ENCODE data around the gene HDAC9. TPM values are rescaled to one million over a fixed set of nuclear protein-coding genes. Genes with fewer than 3 reads are reported as not detected.

HDAC9 gene
- total and polyA plus RNA-seq, 2 of the 13 experiments (the other 11 are each of a cell fraction or from before 2014, with no cell fraction given): 0.05 to 0.07 TPM

DNA sequence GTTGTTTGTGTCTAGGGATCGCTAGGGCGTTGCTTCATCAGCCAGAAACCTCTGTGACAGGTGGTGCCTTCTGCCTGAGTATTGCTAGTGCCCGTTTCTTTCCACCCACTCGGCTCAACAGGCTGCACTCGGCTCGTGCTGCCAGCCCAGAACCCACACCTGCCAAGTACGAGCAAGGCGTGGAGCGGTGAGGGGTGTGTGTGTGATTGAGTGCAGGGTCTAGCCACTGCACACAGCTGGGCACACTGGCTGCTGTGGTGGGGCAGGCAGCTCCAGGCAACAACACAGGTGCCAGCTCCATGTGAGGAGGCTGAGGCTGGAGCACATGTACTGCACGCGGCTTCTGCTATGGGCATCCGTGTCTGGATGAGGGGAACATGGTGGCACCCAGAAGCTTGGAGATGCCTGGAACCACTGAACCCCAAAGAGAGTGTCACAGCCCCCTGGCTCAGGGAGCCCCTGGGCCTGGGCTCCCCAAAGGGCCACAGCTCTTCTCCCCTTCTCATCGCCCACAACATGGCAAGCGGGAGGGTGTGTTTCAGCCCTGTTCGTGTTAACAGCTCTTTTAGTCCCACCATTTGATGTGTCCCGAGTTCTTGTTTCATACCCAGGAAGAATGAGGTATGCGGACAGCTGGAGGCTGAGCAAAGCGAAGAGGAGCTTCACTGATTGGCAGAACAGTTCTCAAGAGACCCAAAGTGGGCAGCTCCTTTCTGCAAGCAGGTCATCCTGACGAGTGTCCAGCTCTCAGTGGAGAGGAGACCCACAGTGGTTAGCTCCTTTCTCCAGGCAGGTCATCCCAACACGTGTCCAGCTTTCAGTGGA, 78.1 kb downstream of the HDAC9 start (continued):
- TF ChIP-seq TBX3 (IDR thresholded peaks at IDR 0.05; ENCODE audit: borderline replicate concordance) (no peak), TCF7 (IDR thresholded peaks at IDR 0.05; ENCODE audit: low read depth) (no peak), JARID2 (CRISPR knock-in tag; IDR thresholded peaks at IDR 0.05; ENCODE audit: insufficient replicate concordance) (no peak), TCF7L2 (IDR thresholded peaks at IDR 0.05; ENCODE audit: low read depth, low read length) (no peak), RCOR2 (CRISPR knock-in tag; IDR thresholded peaks at IDR 0.05) (no peak), ZNF546 (CRISPR knock-in tag; conservative IDR thresholded peaks at IDR 0.05) (no peak)
- TF ChIP-seq, protein P1, sequence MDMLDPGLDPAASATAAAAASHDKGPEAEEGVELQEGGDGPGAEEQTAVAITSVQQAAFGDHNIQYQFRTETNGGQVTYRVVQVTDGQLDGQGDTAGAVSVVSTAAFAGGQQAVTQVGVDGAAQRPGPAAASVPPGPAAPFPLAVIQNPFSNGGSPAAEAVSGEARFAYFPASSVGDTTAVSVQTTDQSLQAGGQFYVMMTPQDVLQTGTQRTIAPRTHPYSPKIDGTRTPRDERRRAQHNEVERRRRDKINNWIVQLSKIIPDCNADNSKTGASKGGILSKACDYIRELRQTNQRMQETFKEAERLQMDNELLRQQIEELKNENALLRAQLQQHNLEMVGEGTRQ (IDR thresholded peaks at IDR 0.05; ENCODE audit: low read depth, low read length): no peak
- TF ChIP-seq, protein P1 (CRISPR knock-in tag; IDR thresholded peaks at IDR 0.05; ENCODE audit: borderline replicate concordance): no peak
- TF ChIP-seq, protein P2, sequence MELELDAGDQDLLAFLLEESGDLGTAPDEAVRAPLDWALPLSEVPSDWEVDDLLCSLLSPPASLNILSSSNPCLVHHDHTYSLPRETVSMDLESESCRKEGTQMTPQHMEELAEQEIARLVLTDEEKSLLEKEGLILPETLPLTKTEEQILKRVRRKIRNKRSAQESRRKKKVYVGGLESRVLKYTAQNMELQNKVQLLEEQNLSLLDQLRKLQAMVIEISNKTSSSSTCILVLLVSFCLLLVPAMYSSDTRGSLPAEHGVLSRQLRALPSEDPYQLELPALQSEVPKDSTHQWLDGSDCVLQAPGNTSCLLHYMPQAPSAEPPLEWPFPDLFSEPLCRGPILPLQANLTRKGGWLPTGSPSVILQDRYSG (CRISPR knock-in tag; IDR thresholded peaks at IDR 0.05): no peak

DNA sequence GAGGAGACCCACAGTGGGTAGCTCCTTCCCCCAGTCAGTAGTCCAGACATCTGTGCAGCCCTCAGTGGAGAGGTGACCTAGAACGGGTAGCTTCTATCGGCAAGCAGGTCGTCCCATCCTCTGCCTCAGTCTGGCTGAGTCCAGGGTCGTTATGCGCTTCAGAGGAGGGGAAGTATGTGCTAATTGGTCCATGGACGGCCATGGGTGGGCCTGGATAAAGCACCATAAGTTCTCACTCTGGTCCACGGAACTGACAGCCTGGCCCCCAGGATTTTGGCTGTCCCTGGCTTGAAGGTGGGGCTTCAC, 78.6 kb downstream of the HDAC9 start:
- in situ Hi-C loops (cut with HindIII; ENCODE audit: extremely low pct_ligation_motif_present, low pct_unique_long_range_greater_than_20kb) (no loop called here), intact Hi-C loops (cut with micrococcal nuclease; ENCODE audit: unreplicated experiment) (no loop called here)
- no peak for FAIRE-seq
- TF ChIP-seq STAT5B (CRISPR knock-in tag; IDR thresholded peaks at IDR 0.05): no peak
- TF ChIP-seq NCOR1 (IDR thresholded peaks at IDR 0.05; ENCODE audit: borderline replicate concordance, low read length): no peak
- no peak for TF ChIP-seq ZNF343 (CRISPR knock-in tag; IDR thresholded peaks at IDR 0.05)
- TF ChIP-seq ZMYM4 (CRISPR knock-in tag; IDR thresholded peaks at IDR 0.05): no peak
- TF ChIP-seq, protein P3, sequence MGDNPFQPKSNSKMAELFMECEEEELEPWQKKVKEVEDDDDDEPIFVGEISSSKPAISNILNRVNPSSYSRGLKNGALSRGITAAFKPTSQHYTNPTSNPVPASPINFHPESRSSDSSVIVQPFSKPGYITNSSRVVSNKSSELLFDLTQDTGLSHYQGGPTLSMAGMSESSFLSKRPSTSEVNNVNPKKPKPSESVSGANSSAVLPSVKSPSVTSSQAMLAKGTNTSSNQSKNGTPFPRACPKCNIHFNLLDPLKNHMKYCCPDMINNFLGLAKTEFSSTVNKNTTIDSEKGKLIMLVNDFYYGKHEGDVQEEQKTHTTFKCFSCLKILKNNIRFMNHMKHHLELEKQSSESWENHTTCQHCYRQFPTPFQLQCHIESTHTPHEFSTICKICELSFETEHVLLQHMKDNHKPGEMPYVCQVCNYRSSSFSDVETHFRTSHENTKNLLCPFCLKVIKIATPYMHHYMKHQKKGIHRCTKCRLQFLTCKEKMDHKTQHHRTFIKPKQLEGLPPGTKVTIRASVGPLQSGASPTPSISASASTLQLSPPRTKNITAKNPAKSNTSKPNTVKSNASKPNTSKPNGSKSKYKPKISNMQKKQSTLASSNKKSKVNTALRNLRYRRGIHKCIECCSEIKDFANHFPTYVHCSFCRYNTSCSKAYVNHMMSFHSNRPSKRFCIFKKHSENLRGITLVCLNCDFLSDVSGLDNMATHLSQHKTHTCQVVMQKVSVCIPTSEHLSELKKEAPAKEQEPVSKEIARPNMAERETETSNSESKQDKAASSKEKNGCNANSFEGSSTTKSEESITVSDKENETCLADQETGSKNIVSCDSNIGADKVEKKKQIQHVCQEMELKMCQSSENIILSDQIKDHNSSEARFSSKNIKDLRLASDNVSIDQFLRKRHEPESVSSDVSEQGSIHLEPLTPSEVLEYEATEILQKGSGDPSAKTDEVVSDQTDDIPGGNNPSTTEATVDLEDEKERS (CRISPR knock-in tag; IDR thresholded peaks at IDR 0.05): no peak
- TF ChIP-seq ELF4 (CRISPR knock-in tag; IDR thresholded peaks at IDR 0.05; ENCODE audit: borderline replicate concordance): no peak
- no peak for TF ChIP-seq ZNF180 (CRISPR knock-in tag; IDR thresholded peaks at IDR 0.05; ENCODE audit: borderline replicate concordance, low read depth)
- no peak for TF ChIP-seq GABPA (IDR thresholded peaks at IDR 0.05; ENCODE audit: low read depth, low read length)
- TF ChIP-seq GABPA (CRISPR knock-in tag; IDR thresholded peaks at IDR 0.05; ENCODE audit: low read depth): no peak
- TF ChIP-seq ZBTB20 (CRISPR knock-in tag; IDR thresholded peaks at IDR 0.05; ENCODE audit: borderline replicate concordance, low read depth): no peak

More for the DNA sequence above, 78.6 kb downstream of the HDAC9 start:
- no peak overlapping the region for H2AFZ ChIP-seq (ENCODE audit: low read length)
- 67% methylated on average over 4 of the region's 7 CpGs for WGBS (ENCODE audit: low lambda C conversion rate)
- no peak for ATAC-seq
- H3K4me1 ChIP-seq (ENCODE audit: insufficient read depth, low read length): no peaks in the 10 kb centered on the region
- no peaks in the 10 kb centered on the region for H3K79me2 ChIP-seq (ENCODE audit: insufficient read depth, low read length)
- H3K4me2 ChIP-seq (ENCODE audit: low read depth, low read length): no peak overlapping the region
- no peaks in the 10 kb centered on the region; the same call in 1 of the 2 replicates for H4K20me1 ChIP-seq (ENCODE audit: insufficient read depth, low read length)
- H3K4me3 ChIP-seq (replicated peaks in 1 of 3; ENCODE audit: insufficient read depth in 1 of 3, low read depth in 2 of 3, low read length in 3 of 3): no peak overlapping the region
- no peaks in the 10 kb centered on the region; a peak in 3 of 5 replicates for H3K27me3 ChIP-seq (ENCODE audit: control insufficient read depth in 1 of 2, insufficient read depth in 2 of 2, low read length in 2 of 2)
- no peak for DNase-seq (ENCODE audit: low spot score)
- ChIA-PET POLR2A (no interaction called here), CTCF (ENCODE audit: low intra/inter-chr PET ratio, low total read pairs) (no interaction called here)
- no peaks in the 10 kb centered on the region for H3K36me3 ChIP-seq (replicated peaks in 1 of 2; ENCODE audit: control insufficient read depth in 1 of 2, insufficient read depth in 2 of 2, low read length in 2 of 2)
- H3K9ac ChIP-seq (ENCODE audit: insufficient read depth, low read depth, low read length): no peak overlapping the region
- H3K27ac ChIP-seq (ENCODE audit: extremely low read length, insufficient read depth, low read length): no peak overlapping the region
- BruUV-seq (replicated peaks): no TSS peak
- H3K9me3 ChIP-seq (ENCODE audit: low read length): no peaks in the 10 kb centered on the region
